NOMO-1 treated with dmso at 0.1 percent for 144 hours (cell line): ENCODE data around the gene GPATCH8.
"Not testable (repeated sequence)": the region's sequence is repeated elsewhere in the genome, so short reads cannot be mapped to it uniquely, and the experiment has no call there.

ENCODE experiments used
- DNase-seq: peaks from one replicate; lab custom pipeline; 2025; ENCODE audit not compliant: unreplicated experiment; lab: John Stamatoyannopoulos, UW

GPATCH8 gene

GRCh38 chr17:44527954-44528353 is 24.7 kb upstream of the GPATCH8 start:
- no peak for DNase-seq

GRCh38 chr17:44527102-44527501 is 23.9 kb upstream of the GPATCH8 start:
- no peak for DNase-seq

GRCh38 chr17:44523672-44523972 is 20.4 kb upstream of the GPATCH8 start:
- no peak for DNase-seq

- peak; percentile 56 for DNase-seq
These were observed 19.9 kb upstream of the GPATCH8 start for GRCh38 chr17:44522883-44523671.

- DNase-seq = no peak
These were observed 14.8 kb upstream of the GPATCH8 start for GRCh38 chr17:44518032-44518431.

GRCh38 chr17:44511241-44512134 is 8.3 kb upstream of the GPATCH8 start:
- not testable (repeated sequence) for DNase-seq

GRCh38 chr17:44506939-44507604 is 3.9 kb upstream of the GPATCH8 start:
- DNase-seq = not testable (repeated sequence)

- DNase-seq = no peak
These were observed 534 bp downstream of the GPATCH8 start for GRCh38 chr17:44502598-44503146.

GRCh38 chr17:44501866-44502375 is 1.3 kb downstream of the GPATCH8 start:
- DNase-seq = no peak

GRCh38 chr17:44499722-44500121 is 3.5 kb downstream of the GPATCH8 start:
- DNase-seq = no peak

- DNase-seq = no peak
These were observed 6.4 kb downstream of the GPATCH8 start for GRCh38 chr17:44496815-44497214.

- no peak for DNase-seq
These were observed 9.9 kb downstream of the GPATCH8 start for GRCh38 chr17:44493339-44493738.

- DNase-seq = no peak
These were observed 10.4 kb downstream of the GPATCH8 start for GRCh38 chr17:44492706-44493272.

GRCh38 chr17:44489581-44489980 is 13.6 kb downstream of the GPATCH8 start:
- no peak for DNase-seq

- DNase-seq = no peak
These were observed 16.0 kb downstream of the GPATCH8 start for GRCh38 chr17:44487170-44487569.

- DNase-seq = no peak
These were observed 29.8 kb downstream of the GPATCH8 start for GRCh38 chr17:44473367-44473766.

GRCh38 chr17:44469676-44470075 is 33.5 kb downstream of the GPATCH8 start:
- DNase-seq = no peak

- no peak for DNase-seq
These were observed 36.1 kb downstream of the GPATCH8 start for GRCh38 chr17:44467108-44467507.

- DNase-seq = no peak
These were observed 36.9 kb downstream of the GPATCH8 start for GRCh38 chr17:44466339-44466738.

GRCh38 chr17:44465897-44466296 is 37.3 kb downstream of the GPATCH8 start:
- no peak for DNase-seq

- no peak for DNase-seq
These were observed 37.9 kb downstream of the GPATCH8 start for GRCh38 chr17:44465276-44465675.
